Epithelial cell of esophagus (primary cell): Measurements from ENCODE around the gene ZNF224.

ENCODE experiments used
- DNase-seq: peaks from one replicate; pipeline ENCODE4 v3.0.0; 2010; ENCODE audit warnings: low read depth
- H3K4me3 ChIP-seq: 2 replicates; pipeline ENCODE4 v1.5.1; 2011; ENCODE audit warnings: mild to moderate bottlenecking, low read length, control low read depth
- CTCF ChIP-seq: IDR thresholded peaks from 2 replicates; pipeline ENCODE4 v1.5.1; 2011; ENCODE audit warnings: low read depth, mild to moderate bottlenecking, low read length, control low read depth, inconsistent platforms; ENCODE audit not compliant: insufficient read depth; ENCODE audit errors: missing control alignments

ZNF224 gene

GRCh38 chr19:44093931-44094765, at the start of gene ZNF224:
TSS of gene ZNF224 (plus strand) at chr19:44094361. CDS start at chr19:44097874, 3,513 bp downstream.
- no peak for TF ChIP-seq CTCF
- H3K4me3 ChIP-seq: peak within 1 kb of the TSS; percentile 87
- DNase-seq: peak; percentile 92

GRCh38 chr19:44050740-44051649, 43.2 kb upstream of the ZNF224 start:
- TF ChIP-seq CTCF: no peak
- peak overlapping the region; percentile 93 for H3K4me3 ChIP-seq
- DNase-seq: peak; percentile 79

GRCh38 chr19:44051650-44052402, 42.3 kb upstream of the ZNF224 start, which contains the start of gene ZNF223:
TSS of gene ZNF223 (plus strand) at chr19:44052036. CDS start at chr19:44055177, 3,141 bp downstream.
- H3K4me3 ChIP-seq: peak within 1 kb of the TSS; percentile 93
- no peak for TF ChIP-seq CTCF

GRCh38 chr19:44055870-44056269, 38.3 kb upstream of the ZNF224 start:
- no peak for DNase-seq
- no peak for TF ChIP-seq CTCF
- no peak overlapping the region for H3K4me3 ChIP-seq

More at GRCh38 chr19:44051650-44052402, 42.3 kb upstream of the ZNF224 start, which contains the start of gene ZNF223:
- DNase-seq: peak; percentile 97

GRCh38 chr19:44059229-44059628, 34.9 kb upstream of the ZNF224 start:
- H3K4me3 ChIP-seq: no peak overlapping the region
- no peak for TF ChIP-seq CTCF
- DNase-seq: no peak

GRCh38 chr19:44061038-44061437, 33.1 kb upstream of the ZNF224 start:
- no peak for TF ChIP-seq CTCF
- H3K4me3 ChIP-seq: no peak overlapping the region
- no peak for DNase-seq
